CD4-positive, alpha-beta T cell treated with Interleukin-10 for 1 hour (primary cell): ENCODE measurements around the gene DPY19L1.
"Not testable (repeated sequence)": the region's sequence is repeated elsewhere in the genome, so short reads cannot be mapped to it uniquely, and the experiment has no call there.

Experiments
- DNase-seq: peaks from one replicate; pipeline ENCODE4 v3.0.0-alpha.2; 2020

The DPY19L1 gene

DNA sequence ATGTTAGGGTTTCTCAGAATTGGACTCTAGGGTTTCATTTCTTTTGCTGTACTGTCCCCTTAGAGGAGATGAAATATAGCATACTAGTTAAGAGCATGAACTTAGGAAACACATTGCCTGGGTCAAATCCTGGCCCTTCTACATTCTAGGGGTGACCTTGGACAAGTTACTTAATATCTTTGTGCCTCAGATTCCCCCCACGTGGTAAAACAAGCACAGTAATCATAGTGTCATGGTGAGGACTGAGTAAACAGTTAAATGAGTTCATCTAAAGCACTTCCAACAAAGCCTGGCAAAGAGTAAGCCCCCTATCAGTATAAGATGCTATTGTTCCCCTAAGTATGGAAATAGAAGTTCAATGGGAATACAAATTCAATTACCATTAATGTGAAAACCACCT lies 5.1 kb downstream of the DPY19L1 start:
- DNase-seq, result no peak

DNA sequence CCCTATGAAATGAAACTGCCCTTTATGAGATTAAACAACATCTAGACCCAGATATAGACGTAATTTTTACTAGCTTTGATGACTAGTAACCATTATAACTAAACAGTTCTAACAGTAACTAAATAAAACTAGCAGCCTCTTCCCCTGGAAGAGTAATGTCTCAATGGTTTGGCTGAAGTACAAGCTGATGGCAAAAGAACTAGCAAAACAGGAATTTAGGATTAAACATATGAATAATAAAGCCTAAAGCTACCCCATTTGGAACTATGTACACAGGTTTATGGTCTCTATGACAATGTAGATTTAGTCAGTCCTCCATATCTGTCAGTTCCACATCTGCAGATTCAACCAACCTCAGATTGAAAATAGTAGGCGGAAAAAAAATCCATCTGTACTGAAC lies 6.4 kb downstream of the DPY19L1 start:
- no peak for DNase-seq

DNA sequence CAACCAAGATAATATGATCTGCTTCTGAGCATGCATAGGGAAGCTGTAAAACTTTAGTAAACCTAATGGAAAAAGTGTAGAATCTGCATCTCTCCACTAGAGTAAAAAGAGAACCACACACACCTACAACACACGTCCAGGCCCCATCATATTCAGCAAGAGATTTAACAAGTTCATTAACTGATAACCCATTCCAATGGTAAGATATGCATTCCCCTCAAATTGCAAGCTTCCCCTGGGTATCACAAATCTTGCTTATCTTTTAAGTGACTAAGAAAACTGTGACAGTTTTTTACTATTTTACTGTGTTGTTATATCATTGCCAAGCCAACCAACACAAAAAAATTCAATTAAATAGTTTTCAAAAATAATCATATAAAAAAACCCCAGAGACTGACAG lies 8.0 kb downstream of the DPY19L1 start:
- DNase-seq, result no peak

DNA sequence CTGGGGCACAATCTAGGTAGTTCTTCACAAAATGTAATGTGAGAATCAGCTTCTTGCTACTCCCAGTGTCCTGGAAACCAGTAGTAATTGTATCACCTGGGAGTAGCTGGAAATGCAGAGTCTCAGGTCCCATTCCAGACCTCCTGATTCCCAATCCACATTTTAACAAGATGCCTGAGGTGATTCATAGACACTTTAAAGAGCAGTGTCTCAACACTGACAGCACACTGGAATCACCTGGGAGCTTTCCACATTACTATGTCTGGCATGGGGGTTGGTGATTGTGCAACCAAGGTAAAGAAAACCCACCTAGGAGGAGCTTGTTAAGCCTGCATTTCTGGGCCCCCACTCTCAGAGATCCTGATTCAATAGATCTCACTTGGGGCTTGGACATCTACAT lies 11.1 kb downstream of the DPY19L1 start:
- no peak for DNase-seq

DNA sequence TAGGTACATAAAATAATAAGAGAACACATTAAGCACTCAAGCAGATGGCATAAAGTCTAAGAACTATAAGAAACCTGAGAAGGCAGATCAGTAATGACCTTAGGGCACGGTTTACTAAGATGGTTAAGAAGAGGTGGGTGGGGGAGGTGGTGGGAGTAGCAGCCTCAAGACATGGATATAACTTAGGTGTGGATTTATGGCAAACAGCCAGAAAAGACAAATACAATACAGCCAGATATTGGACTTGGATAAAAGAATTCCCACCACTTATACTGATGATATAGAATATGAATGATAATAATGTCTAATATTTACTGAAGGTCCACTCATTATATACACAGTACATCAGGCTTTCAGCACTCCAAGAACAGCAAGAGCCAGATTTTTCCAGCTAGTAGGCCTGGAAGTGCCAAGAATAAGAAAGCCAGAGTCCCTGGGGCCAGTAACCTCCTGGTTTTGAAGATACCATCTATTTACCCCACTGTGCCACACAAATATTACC lies 11.9 kb downstream of the DPY19L1 start:
- DNase-seq, result no peak

DNA sequence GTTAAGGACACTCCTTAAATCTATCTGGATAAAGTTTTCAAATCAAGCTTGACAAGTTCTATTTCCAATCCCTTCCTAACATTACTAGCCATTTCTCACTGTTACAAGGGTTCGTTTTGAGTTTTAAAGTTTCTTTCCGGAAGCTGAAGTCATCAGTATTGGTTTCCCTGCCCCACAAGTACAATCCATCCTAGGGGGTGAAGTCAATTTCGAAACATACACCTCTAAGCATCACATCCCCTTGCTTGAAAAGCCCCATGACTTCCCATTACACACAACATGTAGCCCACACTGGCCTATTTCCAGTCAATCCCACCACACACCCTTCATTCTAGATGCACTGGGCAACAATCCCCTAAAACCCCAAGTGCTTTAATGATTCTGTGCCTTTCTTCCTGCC lies 13.0 kb downstream of the DPY19L1 start:
- DNase-seq, result no peak

DNA sequence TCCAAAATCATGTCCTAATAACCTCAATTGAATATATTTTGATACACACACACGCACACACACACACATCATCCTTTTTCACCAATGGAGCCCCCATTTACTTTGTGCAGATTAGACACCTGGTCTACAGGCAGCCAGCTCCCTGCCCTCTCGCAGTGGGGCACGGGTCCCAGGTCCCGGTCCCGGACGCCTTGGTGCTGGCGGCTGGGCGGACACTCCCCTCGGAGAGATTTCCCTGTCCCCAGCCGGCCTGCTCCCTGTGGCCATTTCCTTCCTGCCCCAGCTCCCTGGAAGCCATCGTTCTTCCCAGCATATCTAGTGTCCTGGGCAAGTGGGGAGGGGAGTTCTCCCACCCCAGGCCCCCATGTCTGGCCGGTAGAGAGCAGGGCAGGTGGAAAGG lies 14.6 kb downstream of the DPY19L1 start:
- DNase-seq, result no peak

DNA sequence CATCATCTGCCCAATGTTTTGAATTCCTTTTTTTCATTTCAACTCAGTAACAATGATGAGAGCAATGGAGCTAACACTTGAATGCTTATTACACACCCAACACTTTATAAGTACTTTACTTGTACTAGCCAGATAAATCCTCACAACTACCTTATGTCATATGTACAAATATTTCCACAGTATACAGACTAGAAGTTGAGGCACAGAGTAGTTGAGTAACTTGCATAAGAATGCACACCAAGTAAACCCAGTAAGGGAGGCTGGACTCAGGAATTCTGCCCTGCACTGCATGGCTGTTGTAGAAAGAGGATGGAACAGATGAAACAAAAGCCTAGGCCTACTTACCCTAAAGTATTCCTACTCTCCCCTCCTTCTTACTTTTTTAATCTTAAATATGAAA lies 15.8 kb downstream of the DPY19L1 start:
- no peak for DNase-seq

DNA sequence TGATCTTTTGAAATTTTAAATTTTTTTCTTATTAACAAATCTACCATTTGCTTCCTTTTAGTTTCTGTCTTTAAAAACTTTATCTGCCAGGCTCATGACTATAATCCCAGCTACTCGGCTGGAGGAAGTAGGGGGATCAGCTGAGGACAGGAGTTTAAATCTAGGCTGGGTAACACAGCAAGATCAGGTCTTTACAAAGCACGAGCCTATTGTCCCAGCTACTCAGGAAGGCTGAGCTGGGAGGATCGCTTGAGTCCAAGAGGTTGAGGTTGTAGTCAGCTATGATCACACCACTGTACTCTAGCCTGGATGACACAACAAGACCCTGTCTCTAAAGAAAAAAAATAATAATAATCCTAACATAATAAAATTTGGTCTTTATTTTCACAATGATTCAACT lies 17.5 kb downstream of the DPY19L1 start:
- no peak for DNase-seq

DNA sequence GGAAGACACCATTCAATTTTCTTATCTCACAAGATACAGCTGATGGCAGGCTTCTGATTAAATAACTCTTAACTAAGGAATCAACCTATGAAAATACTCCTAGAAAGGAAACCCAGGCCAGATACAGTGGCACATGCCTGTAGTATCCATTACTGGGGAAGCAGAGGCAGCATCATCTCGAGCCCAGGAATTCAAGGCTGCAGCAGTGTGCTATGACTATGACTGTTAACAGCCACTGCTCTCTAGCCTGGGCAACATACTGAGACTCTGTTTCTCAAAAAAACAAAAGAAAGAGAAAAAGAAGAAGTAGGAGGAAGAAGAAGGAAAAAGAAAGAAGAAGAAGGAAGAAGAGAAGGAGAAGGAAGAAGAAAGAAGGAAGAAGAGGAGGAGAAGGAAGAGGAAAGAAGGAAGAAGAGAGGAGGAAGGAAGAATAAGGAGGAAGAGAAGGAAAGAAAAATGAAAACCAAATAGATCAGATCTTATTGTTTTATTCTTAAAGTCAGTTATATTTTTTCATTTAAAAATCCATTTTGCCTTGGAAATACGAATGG lies 18.0 kb downstream of the DPY19L1 start:
- no peak for DNase-seq

DNA sequence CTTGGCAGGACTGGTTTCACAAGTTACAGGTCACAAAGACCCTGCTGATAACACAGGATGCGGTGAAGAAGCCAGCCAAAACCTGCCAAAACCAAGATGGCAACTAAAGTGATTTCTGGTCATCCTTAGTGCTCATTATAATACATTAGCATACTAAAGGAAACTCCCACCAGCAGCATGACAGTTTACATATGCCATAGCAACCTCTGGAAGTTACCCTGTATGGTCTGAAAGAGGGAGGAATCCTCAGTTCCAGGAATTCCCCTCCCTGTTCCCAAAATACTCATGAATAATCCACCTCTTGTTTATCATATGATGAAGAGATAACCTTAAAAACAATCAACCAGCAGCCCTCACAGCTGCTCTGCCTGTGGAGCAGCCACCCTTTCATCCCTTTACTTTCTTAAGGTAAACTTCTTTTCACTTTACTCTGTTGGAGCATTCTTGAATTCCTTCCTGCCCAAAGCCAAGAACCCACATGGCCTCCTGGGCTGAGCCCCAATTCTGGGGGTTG lies 21.9 kb downstream of the DPY19L1 start:
- DNase-seq, result no peak

DNA sequence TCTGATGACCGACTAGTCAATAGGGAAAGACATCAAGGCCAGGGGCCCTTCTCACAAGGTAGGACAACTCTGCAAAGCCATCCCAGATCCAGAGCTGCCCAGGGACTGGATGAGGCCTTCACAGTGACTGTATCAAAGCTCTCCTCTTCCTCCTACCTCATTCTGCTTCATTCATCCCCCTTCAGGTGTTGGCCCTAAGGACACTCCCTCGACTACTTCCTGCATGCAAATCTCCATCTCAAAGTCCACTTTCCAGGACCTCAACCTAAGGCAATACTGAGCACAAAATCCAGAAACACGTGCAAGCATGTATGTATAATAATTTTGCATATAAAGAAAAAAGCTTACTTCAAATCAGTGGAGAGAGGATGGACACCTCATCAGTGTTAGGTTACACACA lies 25.1 kb downstream of the DPY19L1 start:
- DNase-seq, result no peak

DNA sequence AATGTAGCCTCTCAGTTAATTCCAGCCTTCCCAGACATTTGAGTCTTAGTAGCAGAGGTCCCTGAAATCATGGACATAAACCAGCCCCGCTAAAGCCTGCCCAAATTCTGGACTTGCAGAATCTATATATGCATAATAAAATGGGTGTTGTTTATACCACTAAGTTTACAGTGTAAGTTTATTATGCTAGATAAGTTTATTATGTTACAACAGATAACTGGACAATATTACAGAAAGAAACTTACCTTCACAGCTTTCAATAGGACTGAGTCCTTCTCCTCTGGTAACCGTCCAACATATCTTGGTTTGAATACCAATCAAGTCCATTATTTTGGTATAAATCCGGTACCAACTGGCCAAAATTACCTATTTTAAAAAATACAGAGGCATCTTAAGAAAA lies 26.2 kb downstream of the DPY19L1 start:
- no peak for DNase-seq

DNA sequence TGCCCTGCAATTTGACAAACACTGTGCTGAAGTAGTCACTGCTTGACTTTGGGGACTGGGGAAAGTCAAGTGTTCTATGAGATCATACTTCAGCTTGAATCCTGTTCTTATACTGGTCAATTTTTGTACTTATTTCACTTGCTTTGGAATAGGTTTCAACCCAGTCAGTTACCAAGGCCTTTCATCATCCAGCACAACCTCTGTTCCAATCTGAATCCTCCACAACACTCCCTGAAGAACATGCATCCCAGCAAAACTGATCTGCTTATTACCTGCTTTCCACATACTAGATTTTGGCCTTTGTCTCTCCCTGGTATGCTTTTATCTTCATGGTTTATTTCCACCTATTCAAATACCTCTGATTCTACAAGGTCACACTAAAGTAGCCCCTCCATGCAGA lies 29.5 kb downstream of the DPY19L1 start:
- DNase-seq, result no peak

DNA sequence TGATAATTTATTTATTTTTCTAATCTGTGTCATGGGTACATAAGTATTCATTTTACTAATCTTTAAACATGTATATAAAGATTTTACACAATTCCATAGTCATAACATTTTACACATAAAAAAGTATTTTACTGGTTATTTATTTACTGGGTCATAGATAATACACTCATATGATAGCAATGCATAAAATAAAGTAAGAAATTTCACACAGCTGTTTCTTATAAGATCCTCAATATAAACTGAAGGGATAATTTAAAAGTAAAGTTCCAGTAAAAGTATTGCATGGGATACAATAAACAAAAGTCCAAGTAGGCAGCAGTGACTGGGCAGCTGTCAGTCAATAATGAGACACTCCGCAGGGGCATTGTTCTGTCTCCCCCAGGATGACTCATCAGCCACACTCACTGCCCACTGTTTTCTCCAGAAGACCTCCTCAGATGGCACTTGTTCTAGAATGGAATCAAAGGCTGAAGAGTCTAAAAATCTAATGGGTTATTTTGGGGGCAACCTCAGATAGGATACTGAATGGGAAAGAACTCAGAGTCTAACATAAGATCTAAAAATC lies 32.7 kb downstream of the DPY19L1 start:
- DNase-seq, result no peak

DNA sequence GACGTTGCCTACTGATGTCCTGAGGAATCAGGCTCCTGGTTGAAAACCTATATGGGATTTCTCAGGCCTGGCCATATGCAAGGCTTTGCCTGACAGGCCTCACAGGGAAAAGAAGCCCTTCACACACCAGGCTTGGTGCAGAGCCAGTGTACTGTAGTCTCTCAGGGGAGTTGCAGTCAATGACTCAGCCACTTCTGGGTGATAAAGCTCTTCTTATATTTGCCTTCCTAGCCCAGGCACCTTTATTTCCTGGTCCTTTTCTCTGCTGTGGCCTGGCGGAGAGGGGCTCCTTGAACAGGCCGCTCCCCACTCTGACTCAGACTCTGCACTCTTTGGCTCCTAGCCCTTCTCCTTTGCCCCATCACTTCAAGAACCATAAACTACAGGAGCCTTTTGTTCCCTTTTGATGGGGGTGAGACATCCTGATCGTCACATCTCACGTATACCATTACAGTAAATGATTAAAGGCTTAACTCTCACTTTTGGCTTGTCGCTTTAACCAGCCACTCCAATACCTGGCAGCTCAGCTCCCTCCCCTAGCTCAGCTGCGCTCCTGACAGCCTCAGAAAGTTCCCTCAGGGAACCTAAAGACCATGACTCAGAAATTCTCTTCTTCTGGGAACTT lies 33.5 kb downstream of the DPY19L1 start:
- DNase-seq, result no peak

DNA sequence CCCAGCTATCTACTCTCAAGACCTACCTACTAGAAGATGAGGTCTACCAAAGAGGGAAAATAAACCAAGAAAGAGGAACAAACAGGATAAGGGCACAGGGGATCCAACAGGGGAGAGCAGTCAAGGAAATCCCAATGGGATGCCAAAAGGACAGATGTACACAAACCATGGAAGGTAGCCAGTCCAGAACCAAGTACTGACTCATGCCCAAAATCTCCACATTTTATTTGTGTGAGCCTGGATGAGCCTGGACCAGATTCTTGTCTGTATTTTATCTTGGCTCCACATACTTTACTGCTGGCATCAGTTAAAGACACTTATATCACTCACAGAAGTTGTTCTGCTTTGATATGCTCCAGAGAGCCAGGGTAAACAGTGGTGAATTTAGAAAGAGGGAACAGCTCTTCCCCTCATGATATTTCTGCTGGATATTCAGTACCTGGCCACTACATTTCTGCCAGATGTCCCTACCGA lies 34.1 kb downstream of the DPY19L1 start:
- not testable (repeated sequence) for DNase-seq

DNA sequence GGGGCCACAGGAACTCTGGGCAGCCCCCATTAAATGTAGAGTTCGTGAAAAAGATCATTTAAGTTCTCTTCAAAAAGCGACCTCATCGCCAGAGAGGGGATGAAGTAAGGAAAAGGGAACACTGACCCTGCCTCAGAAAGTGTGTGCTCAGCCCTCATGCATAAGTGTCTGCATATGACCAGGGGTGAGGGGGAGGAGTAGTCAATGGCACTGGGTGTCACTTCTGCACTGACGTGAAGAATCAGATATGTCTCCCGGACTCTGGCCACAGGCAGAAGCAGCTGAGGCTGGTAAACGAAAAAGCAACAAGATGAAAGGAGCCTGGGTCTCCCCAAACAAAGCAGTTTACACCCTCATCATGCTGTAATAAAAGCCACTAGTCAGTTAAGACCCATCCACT lies 39.0 kb downstream of the DPY19L1 start:
- not testable (repeated sequence) for DNase-seq

DNA sequence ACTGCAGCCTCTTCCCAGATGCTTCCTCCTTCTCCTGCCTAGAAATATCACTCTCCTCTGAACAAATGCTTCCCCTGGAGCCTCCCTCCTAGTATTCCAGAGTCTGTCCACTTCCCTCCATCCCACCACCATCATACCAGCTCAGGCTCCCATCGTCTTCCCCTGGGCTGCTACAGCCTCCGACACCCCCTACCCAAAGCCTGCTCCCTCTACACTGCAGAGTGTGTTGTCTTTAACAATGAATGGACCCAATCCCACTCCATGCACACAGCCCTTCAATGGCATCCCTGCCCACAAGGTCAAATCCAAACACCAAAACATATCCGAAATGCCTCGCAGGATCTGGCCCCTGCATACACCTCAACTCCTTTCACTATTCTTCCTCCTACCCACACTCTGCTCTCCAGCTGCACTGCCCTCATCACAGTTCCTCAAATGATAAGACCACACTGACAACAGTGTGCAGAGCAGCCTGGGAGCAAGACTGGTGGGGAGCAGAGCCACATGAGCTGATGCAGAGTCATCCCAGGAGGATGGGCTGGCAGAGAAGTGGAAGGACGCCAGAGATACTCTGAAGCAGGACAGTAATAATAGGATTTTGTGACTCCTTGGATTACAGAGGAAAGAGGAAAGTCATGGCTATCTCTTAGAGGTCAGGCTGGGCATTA lies 40.7 kb downstream of the DPY19L1 start:
- DNase-seq, result not testable (repeated sequence)

DNA sequence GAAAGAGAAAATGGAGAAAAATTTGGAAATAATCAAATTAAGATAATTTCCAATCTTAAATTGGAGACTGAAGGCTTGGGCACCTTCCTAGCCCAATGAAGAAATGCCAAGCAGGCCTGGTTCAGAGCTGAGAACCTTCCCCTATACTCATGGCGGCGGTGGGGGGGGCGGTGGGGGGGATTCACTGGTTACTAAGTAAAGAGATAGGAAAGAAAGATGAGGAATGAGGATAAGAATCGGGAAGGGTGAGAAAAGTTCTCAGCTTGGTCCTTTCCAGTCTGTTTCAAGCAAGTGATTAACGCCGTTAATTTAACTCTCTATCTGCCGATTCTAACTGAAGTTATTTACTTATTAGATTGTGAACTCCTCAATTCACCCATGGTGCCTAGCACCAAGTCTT lies 41.5 kb downstream of the DPY19L1 start:
- no peak for DNase-seq

DNA sequence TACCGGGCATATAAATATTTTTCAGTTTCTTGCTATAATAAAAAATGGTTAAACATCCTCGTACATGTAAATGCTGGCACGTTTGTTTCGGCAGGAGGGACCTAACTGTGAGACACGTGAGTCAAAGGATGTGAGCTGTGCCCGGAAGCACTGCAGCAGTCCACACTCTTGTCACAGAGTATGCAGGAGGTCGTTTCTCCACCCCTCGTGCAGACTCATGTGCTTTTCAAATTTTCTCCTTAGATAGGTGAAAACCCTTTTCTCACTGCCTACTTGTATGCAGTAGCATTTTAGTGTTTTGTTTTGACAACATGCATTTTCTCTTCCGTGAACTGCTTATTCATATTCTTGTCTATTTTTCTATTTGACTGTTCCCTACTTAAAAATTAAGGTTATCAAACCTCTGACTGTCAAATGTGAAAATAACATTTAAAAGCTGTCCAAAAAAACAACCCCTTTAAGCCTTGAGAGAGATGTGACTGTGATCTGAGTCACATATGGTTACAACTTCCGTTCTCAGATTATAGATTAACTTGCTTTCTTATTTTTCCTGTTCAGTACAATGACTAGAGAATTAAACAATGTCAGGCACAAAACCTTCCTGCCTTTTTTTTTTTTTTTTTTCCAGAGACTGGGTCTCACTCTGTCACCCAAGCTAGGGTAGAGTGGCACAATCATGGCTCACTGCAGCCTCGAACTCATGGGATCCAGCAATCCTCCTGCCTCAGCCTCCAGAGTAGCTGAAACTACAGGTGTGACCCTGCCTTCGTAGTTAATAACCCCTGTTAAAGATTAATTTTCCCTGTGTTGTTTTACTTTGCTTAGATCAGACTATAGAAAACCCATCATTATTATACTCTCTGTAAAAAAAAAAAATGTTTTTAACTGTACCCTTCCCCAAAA lies 45.1 kb downstream of the DPY19L1 start:
- peak; percentile 64 for DNase-seq

DNA sequence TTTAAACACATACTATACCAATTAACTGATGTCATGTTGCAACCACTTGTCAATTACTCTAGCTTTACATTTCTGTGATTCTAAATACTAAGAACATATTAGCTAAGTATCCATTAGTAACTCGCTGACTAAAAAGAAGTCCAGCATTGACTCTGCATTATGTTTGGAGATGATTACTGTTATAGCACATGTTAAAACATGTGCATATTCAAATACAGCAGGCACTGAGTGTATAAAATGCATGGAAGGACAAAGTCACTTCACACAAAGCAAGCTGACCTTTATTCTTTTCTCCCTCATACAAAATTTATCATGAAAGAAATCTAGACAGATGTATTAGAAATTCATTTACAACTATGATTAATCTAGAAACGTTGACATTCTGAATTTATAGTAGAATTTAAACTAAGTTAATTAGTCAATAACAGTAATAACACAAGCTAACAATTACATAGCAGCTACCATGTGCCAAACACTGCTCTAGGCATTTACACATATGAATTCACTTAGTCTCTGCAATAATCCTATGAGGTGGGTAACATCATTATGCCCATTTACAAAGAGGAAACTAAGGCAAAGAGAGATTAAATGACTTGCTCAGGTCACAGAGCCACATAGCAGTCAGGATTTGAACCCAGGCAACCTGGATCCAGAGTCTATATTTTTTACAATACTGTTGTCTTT lies 48.7 kb downstream of the DPY19L1 start:
- DNase-seq, result not testable (repeated sequence)
